SK-N-SH treated with all-trans-retinoic acid at 6 μM for 48 hours (cell line): ENCODE results near the gene ACADSB.

Experiments used
- ATAC-seq: fragments of 200-7000 bp; cut with Tn5 transposase; 3 replicates; pipeline ENCODE4 v1.9.1; 2020; ENCODE audit warnings: mild to moderate bottlenecking, moderate library complexity
- ARNTL ChIP-seq: fragments of 450-650 bp; formaldehyde crosslinking; IDR thresholded peaks from 2 replicates; pipeline ENCODE4 v1.5.0; 2020; ENCODE audit warnings: low read depth, mild to moderate bottlenecking, moderate library complexity, borderline replicate concordance
- BACH2 ChIP-seq: fragments of 250-450 bp; sonication (Bioruptor Pico); IDR thresholded peaks from 2 replicates; pipeline ENCODE4 v1.9.0; 2021; ENCODE audit warnings: mild to moderate bottlenecking, borderline replicate concordance
- ESRRG ChIP-seq: fragments of 250-450 bp; sonication (Bioruptor Pico); IDR thresholded peaks from 2 replicates; pipeline ENCODE4 v1.6.1; 2021; ENCODE audit warnings: mild to moderate bottlenecking
- GLIS3 ChIP-seq: fragments of 250-450 bp; sonication (Bioruptor Pico); IDR thresholded peaks from 2 replicates; pipeline ENCODE4 v1.5.0; 2020; ENCODE audit warnings: mild to moderate bottlenecking, moderate library complexity
- ISL1 ChIP-seq: fragments of 250-450 bp; sonication (Bioruptor Pico); IDR thresholded peaks from 2 replicates; pipeline ENCODE4 v2.1.2; 2022; ENCODE audit warnings: mild to moderate bottlenecking, moderate library complexity
- OSR1 ChIP-seq: fragments of 250-450 bp; sonication (Bioruptor Pico); IDR thresholded peaks from 2 replicates; pipeline ENCODE4 v1.8.0; 2022; ENCODE audit warnings: moderate library complexity, mild to moderate bottlenecking, inconsistent platforms
- PPARA ChIP-seq: fragments of 250-450 bp; sonication (Bioruptor Pico); IDR thresholded peaks from 2 replicates; pipeline ENCODE4 v1.5.0; 2020; ENCODE audit warnings: mild to moderate bottlenecking, borderline replicate concordance
- RARB ChIP-seq: fragments of 250-450 bp; sonication (Bioruptor Pico); IDR thresholded peaks from 2 replicates; pipeline ENCODE4 v1.8.0; 2021; ENCODE audit warnings: mild to moderate bottlenecking, moderate library complexity
- SNAI2 ChIP-seq: fragments of 250-450 bp; sonication (Bioruptor Pico); IDR thresholded peaks from 2 replicates; pipeline ENCODE4 v1.5.0; 2020; ENCODE audit warnings: mild to moderate bottlenecking, moderate library complexity
- TCF4 ChIP-seq: fragments of 250-450 bp; sonication (Bioruptor Pico); IDR thresholded peaks from 2 replicates; pipeline ENCODE4 v1.8.0; 2021; ENCODE audit warnings: mild to moderate bottlenecking, moderate library complexity, borderline replicate concordance
- TOX ChIP-seq: fragments of 250-450 bp; sonication (Bioruptor Pico); IDR thresholded peaks from 2 replicates; pipeline ENCODE4 v1.8.0; 2021; ENCODE audit warnings: mild to moderate bottlenecking, moderate library complexity, borderline replicate concordance
- ZC3H10 ChIP-seq: fragments of 250-450 bp; sonication (Bioruptor Pico); IDR thresholded peaks from 2 replicates; pipeline ENCODE4 v1.5.1; 2021; ENCODE audit warnings: mild to moderate bottlenecking, moderate library complexity
- ZFP3 ChIP-seq: fragments of 250-450 bp; sonication (Bioruptor Pico); IDR thresholded peaks from 2 replicates; pipeline ENCODE4 v1.5.0; 2020; ENCODE audit warnings: mild to moderate bottlenecking, moderate library complexity
- ZFP30 ChIP-seq: fragments of 450-650 bp; formaldehyde crosslinking; IDR thresholded peaks from 2 replicates; pipeline ENCODE4 v1.5.0; 2022; ENCODE audit warnings: mild to moderate bottlenecking, moderate library complexity
- ZNF565 ChIP-seq: fragments of 450-650 bp; formaldehyde crosslinking; conservative IDR thresholded peaks from 2 replicates; pipeline ENCODE4 v1.5.0; 2020; ENCODE audit warnings: low read depth, mild to moderate bottlenecking, moderate library complexity
- ZNF70 ChIP-seq: fragments of 450-650 bp; formaldehyde crosslinking; IDR thresholded peaks from 2 replicates; pipeline ENCODE4 v1.5.0; 2020; ENCODE audit warnings: mild to moderate bottlenecking, moderate library complexity
- ZNF8 ChIP-seq: fragments of 450-650 bp; formaldehyde crosslinking; IDR thresholded peaks from 2 replicates; pipeline ENCODE4 v1.5.0; 2020; ENCODE audit warnings: mild to moderate bottlenecking, moderate library complexity
- TF ChIP-seq, protein P1 (sequence below): fragments of 250-450 bp; sonication (Bioruptor Pico); IDR thresholded peaks from 2 replicates; pipeline ENCODE4 v1.5.1; 2021; ENCODE audit warnings: mild to moderate bottlenecking, moderate library complexity
- TF ChIP-seq, protein P2 (sequence below): fragments of 250-450 bp; sonication (Bioruptor Pico); IDR thresholded peaks from 2 replicates; pipeline ENCODE4 v1.5.1; 2020; ENCODE audit warnings: low read depth, mild to moderate bottlenecking, moderate library complexity
- TF ChIP-seq, protein P3 (sequence below): fragments of 250-450 bp; sonication (Bioruptor Pico); IDR thresholded peaks from 2 replicates; pipeline ENCODE4 v1.8.0; 2021; ENCODE audit warnings: low read depth, mild to moderate bottlenecking, moderate library complexity, borderline replicate concordance

The ACADSB gene

DNA sequence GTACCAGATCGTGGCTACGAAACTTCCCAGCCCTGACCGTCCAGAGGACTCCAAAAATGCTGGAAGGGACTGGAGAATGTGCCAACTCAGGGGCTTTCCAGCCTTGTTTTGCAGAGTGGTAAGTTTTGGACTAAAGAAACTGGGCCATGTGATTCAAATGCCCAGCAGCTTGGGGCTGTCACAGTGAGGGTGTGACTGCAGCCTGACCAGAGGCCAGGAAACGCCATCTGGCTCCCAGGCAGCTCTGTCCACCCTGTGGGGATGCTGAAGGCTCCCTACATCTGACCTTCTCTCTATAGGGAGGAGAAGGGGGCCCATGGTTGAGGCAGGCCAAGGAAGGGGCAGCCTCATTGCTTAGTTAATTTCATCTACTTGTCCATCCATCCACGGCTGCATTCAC is 65.4 kb downstream of the ACADSB start (continued):
- TF ChIP-seq ZFP30 (CRISPR knock-in tag) (no peak), PPARA (CRISPR knock-in tag) (no peak)
- TF ChIP-seq, protein P1, sequence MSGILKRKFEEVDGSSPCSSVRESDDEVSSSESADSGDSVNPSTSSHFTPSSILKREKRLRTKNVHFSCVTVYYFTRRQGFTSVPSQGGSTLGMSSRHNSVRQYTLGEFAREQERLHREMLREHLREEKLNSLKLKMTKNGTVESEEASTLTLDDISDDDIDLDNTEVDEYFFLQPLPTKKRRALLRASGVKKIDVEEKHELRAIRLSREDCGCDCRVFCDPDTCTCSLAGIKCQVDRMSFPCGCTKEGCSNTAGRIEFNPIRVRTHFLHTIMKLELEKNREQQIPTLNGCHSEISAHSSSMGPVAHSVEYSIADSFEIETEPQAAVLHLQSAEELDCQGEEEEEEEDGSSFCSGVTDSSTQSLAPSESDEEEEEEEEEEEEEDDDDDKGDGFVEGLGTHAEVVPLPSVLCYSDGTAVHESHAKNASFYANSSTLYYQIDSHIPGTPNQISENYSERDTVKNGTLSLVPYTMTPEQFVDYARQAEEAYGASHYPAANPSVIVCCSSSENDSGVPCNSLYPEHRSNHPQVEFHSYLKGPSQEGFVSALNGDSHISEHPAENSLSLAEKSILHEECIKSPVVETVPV (CRISPR knock-in tag), result no peak
- TF ChIP-seq, protein P2, sequence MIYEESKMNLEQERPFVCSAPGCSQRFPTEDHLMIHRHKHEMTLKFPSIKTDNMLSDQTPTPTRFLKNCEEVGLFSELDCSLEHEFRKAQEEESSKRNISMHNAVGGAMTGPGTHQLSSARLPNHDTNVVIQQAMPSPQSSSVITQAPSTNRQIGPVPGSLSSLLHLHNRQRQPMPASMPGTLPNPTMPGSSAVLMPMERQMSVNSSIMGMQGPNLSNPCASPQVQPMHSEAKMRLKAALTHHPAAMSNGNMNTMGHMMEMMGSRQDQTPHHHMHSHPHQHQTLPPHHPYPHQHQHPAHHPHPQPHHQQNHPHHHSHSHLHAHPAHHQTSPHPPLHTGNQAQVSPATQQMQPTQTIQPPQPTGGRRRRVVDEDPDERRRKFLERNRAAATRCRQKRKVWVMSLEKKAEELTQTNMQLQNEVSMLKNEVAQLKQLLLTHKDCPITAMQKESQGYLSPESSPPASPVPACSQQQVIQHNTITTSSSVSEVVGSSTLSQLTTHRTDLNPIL (CRISPR knock-in tag), result no peak

DNA sequence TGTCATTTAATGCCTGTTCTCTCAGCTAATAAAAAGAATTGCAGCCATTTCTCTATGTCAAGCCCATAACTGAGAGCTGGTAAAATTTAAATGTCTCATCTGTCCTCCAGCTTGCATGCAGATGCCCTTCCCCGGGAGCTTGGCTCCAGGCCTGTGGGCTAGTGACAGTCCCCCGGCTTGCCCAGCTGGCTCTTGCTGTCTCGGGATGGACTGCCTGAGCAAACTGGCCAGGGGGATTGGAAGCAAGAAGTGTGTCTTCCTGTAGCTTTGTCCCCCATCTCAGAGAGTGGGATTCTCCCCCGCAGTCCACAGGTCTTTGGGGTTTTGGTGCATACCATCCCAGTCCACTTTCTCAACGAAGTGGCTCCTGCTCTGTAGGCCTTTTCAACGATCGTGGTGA is 73.1 kb downstream of the ACADSB start:
- TF ChIP-seq, protein P1 (CRISPR knock-in tag), result no peak
- TF ChIP-seq ESRRG (CRISPR knock-in tag) (no peak), ZNF565 (CRISPR knock-in tag) (no peak), ZNF70 (CRISPR knock-in tag) (no peak), GLIS3 (no peak), ZFP3 (CRISPR knock-in tag) (no peak), RARB (CRISPR knock-in tag) (no peak), TCF4 (CRISPR knock-in tag) (no peak), SNAI2 (no peak), BACH2 (CRISPR knock-in tag) (no peak), ZFP30 (CRISPR knock-in tag) (no peak), ISL1 (CRISPR knock-in tag) (no peak), ZNF8 (no peak), PPARA (CRISPR knock-in tag) (no peak)
- TF ChIP-seq, protein P3, sequence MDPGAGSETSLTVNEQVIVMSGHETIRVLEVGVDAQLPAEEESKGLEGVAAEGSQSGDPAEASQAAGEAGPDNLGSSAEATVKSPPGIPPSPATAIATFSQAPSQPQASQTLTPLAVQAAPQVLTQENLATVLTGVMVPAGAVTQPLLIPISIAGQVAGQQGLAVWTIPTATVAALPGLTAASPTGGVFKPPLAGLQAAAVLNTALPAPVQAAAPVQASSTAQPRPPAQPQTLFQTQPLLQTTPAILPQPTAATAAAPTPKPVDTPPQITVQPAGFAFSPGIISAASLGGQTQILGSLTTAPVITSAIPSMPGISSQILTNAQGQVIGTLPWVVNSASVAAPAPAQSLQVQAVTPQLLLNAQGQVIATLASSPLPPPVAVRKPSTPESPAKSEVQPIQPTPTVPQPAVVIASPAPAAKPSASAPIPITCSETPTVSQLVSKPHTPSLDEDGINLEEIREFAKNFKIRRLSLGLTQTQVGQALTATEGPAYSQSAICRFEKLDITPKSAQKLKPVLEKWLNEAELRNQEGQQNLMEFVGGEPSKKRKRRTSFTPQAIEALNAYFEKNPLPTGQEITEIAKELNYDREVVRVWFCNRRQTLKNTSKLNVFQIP (CRISPR knock-in tag), result no peak
- ATAC-seq, result no peak

DNA sequence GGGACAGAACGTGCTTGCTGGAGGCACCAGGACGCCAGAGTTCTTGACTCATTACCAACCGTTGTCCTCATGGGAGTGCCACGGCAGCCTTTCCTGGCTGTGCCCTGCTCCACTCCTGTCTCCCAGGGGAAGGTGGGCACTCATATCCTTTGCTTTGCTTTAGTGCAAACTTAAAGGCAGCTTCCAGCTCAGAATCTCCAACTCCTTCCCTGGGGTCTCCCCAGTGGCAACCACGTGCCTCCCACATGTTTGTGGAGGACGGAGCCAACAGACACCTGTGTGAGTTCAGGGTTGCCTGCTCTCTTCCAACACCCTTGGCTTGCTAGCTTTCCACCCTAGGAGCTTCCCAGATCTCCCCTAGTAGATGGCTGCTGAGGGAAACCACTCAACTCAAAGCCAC is 75.0 kb downstream of the ACADSB start:
- no peak for ATAC-seq
- TF ChIP-seq PPARA (CRISPR knock-in tag) (no peak), ZC3H10 (CRISPR knock-in tag) (no peak), ZFP3 (CRISPR knock-in tag) (no peak), ESRRG (CRISPR knock-in tag) (no peak), SNAI2 (no peak)
- TF ChIP-seq, protein P3 (CRISPR knock-in tag), result no peak
- TF ChIP-seq, protein P2 (CRISPR knock-in tag), result no peak

DNA sequence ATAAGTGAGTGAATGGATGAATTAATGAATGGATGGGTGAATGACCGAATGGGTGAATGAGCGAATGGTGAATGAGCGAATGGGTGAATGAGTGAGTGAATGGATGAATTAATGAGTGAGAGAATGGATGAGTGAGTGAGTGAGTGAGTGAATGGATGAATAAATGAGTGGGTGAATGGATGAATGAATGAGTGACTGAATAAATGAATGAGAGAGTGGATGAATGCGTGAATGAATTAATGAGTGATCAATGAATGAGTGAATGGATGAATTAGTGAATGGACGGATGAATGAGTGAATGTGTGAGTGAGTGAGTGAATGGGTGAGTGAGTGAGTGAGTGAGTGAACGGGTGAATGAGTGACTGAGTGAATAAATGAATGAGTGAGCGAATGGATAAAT is 77.5 kb downstream of the ACADSB start:
- ATAC-seq, result no peak
- TF ChIP-seq BACH2 (CRISPR knock-in tag) (no peak), TOX (CRISPR knock-in tag) (no peak), ARNTL (CRISPR knock-in tag) (no peak), ZNF565 (CRISPR knock-in tag) (no peak), ZFP3 (CRISPR knock-in tag) (no peak), ZFP30 (CRISPR knock-in tag) (no peak), OSR1 (no peak), ZNF70 (CRISPR knock-in tag) (no peak), TCF4 (CRISPR knock-in tag) (no peak)
- TF ChIP-seq, protein P2 (CRISPR knock-in tag), result no peak
